ENCODE data around the gene TRPM5.

TRPM5 gene

GRCh38 chr11:2468363-2469235 is 24.3 kb upstream of the TRPM5 start:
- DNase-seq = no peak

GRCh38 chr11:2467695-2468055 is 23.4 kb upstream of the TRPM5 start:
- DNase-seq = no peak

GRCh38 chr11:2466869-2467694 is 22.8 kb upstream of the TRPM5 start:
- peak in 2 of 4 experiments; percentile 46 to 51 for DNase-seq

GRCh38 chr11:2466069-2466801 is 21.9 kb upstream of the TRPM5 start:
- DNase-seq = no peak

GRCh38 chr11:2465202-2466068 is 21.1 kb upstream of the TRPM5 start:
- no peak for DNase-seq

DNA sequence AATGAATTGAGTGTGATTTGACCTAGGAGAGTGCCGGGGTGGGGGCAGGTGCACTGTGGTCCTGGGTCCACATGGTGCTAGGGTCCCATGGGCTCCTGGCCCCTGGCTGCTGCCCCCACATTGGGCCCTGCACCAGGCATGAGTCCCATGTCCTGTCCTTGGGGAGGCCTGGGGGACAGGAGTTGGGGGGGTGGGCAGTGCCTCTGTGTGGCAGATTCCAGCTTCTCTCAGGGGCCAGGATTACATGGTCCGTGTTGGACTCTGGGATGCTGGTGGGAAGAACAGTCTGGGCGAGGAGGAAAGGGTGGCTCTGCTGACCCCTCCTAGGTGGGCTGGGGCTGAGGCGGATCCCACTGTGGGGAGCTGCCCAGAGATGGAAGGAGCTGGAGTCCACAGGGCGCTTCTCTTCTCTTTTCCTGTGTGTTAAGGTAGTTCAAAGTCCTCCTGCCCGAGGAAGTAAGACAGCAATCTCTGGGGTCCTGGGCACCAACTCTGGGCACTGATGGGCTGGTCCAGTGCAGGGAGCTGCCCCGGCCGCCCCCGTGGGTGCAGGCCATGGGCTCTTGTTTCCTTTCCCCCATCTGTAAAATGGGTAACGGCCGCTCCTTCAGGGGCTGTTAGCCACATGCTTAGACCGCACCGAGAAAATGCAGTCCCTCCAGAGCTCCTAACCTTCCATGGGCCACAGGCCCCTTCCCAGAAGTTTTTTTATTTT is 20.3 kb upstream of the TRPM5 start:
- DNase-seq = no peak

- DNase-seq = no peak
These were observed 19.5 kb upstream of the TRPM5 start for GRCh38 chr11:2463766-2464277.

DNA sequence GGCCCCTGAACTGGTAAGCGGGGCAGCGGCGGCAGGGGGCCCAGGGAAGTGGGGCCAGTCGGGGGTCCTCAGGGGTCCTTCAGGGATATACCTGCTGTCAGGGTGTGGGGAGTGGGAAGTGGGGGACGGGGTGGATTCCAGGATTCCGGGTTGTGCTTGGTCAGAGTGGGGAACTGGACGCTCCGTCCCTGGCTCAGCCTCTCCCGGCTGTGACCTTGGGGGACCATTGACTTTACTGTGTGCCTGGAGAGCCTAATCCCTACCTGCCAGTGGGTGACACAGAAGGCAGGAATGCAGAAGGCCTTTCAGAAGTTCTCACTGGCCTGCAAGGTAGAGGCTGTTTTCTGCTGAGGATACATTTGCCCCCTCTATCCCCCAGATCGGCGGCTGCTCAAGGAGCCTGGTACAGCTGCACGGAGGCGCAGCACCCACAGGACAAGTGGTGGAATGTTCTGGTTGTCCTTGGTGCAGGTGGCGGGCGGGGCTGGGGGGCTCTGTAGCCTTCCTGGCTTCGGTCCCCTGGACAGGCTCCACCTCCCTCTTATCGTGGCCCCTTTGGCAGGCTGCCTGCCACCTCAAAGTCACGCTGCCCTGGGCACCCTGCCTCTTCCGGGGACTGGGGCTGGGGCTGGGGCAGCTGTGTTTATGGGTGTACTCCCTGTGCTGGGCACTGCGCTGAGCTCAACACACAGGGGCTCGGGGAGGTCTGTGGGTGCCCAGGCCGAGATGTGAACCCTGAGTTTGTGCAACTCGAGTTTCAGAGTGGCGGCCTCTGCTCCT is 18.9 kb upstream of the TRPM5 start:
- DNase-seq = no peak

DNA sequence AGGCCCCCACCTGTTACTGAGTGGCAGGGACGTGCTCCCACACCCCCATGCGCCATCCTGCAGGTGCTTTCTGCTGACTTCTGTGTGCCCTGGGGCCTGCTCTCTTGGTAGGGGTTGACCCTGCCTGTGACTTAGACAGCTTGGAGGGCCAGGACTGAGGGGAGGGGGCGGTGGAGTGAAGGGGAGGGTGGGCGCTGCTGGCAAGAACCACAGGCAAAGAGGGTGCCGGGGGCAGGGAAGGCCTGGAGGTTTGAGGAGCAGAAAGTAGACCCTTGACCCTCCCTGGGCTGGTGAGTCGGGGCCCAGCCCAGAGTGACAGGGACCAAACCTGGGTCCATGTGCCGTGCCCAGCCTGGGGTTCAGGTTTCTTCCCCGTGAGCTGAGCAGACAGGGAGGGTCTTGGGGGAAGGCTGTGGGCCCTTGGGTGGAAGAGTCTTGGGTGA is 18.2 kb upstream of the TRPM5 start:
- no peak for DNase-seq

DNA sequence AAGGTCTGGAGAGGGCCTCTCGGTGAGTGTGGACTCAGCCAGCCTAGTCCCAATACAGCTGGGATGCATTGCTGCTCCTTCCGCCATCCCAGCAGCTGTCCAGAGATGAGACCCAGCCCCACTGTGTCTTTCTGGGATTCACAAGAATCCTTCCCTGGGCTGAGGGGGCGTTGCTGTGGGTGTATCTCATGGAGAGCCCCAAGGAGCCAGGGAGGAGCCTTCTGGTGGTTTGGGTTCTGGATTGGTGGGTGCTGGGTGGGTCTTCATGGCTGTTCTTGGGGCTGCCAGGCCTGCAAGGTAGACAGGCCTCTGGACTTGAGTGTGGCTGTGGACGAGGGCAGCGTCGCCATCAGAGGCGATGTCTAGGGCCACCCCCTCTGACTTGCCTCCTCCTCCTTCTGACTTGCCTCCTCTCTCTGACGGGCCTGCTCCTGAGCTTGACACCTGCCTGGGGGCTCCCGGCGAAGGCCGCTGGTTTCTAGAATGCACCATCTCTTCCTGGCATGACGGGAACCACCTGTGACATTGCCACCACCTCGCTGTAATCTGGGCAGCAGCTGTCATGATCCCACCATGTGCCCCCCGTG is 17.7 kb upstream of the TRPM5 start:
- DNase-seq = no peak

GRCh38 chr11:2461253-2461955 is 17.1 kb upstream of the TRPM5 start:
- no peak for DNase-seq

DNA sequence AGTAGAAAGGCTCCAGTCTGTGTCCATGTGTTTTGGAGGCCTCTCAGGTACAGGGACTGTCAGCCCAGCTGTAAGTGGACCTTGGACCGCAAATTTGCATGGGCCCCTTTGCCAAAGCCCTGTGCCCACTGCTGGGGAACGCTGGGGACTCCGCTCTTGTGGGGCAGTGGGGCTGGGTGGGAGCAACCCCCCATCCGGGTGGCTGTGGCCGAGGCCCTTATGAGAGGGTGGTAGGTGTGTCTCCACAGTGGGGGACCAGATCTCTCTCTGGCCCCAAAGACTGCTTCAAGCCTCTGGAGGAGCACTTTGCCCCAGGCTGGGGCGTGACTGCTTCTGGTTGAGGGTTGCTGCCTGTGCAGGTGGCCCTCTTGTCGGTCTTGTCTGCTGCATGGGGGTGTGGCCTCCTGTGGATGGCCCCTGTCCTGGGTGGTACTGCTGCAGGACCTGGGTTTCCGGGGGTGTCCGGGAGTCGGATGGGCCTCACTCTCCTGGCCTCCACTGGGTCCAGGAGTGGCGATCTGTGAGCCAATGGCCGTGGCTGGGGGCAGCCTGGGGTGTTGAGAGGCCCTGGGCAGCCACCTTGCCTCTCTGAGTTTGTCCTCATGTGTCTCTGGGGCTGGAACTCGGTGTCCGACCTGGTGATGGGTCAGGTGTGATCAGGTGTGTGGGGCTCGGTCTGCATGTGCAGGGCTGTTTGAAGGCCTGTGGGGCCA is 16.4 kb upstream of the TRPM5 start:
- DNase-seq = no peak

DNA sequence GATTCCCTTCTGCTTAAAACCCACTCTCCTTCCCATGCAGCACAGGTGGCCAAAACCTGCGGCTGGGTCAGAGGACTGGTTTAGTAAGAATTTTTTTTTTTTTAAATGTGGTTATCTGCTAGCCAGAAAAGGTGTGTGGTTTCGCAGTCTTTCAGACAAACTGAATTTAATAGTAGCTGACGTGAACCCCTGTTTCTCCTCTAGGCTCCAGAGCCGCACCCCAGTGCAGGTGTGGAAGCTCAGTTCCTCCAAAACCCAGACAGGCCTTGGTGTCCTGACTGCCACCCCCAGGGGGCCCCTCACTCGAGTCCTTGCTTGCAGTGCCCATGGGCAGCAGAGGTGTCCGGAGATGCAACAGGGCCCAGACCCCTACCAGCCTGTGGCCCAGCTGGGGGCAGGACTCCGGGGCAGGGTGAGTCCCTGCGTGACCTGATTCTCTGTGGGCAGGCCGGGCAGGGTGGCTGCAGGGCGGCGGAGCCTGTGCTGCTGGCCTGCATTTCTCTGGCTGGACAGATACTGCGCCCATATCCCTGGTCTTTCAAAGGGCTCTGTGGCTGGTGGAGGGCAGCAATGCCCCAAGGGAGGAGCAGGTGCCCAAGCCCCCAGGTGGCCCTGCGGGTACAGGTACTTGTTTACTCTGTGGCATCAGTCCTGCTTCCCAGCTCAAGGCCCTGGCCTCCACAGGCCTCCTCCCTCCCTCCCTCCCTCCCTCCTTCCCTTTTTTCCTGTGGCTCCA is 15.7 kb upstream of the TRPM5 start:
- DNase-seq = no peak

GRCh38 chr11:2459016-2459725 is 14.9 kb upstream of the TRPM5 start:
- no peak for DNase-seq

DNA sequence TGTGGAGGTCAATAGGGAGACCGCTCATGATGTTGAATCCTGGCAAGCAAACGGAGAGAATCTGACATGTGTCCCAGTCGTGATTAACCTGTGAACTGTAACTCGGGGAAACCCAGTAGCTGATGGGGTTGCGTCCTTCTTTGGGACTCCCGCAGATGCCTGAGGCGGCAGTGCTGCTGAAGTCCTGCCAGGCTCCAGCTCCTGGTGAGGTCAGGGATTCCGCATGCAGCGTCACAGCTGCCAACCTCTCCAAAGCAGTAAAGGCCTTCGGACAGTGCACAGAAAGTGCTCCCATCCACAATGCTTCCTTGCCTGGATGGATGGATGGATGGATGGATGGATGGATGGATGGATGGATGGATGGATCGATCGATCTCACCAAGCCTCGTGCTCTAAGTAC is 14.0 kb upstream of the TRPM5 start:
- no peak for DNase-seq

DNA sequence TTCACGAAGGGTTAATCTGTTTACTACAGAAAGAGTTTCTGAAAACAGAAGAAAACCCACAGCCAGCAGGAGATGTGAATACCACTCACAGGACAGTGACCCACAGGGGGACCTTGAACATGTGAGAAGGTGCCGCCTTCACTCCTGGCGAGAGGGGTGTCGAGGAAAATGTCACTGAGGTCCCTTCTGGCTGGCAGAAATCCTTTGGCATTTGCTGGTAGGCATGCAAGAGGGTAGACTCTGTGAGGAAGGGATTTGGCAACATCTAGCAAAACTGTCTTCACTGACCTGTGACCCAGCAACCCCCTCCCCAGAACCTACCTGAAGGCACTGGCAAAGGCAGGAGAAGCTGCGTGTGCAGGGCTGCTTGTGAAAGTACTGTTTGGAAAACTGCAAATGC is 9.1 kb upstream of the TRPM5 start:
- no peak for DNase-seq

DNA sequence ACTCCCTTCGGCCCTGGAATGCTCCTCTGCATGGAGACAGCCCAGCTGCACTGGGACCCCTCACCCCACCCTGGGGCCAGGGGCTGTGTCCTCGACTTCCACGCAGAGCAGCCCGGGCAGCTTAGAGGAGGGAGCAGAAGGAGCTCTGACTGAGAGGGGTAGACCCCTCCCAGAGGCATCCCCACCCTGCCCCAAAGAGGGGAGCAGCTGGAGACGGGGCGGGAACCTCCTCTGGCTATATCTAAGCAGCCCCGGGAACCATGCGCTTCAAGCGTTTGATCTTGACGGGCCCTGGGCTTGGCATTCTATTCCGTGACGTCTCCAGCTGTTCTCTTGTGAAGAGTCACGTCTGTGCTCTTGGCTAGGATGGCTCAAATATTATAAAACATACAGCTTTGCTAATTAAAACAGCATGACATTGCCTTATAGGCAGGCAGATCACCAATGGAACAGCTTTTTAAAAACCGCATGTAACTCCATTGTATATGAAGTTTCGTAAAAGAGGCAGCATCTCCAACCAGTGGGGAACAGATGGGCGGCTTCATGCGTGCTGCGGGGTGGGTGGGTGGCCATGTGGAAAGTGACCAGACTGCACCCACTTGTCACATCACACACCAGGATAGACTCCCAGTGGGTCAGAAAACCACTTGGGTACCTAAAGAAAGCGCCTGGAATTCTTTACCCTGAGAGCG is 8.2 kb upstream of the TRPM5 start:
- no peak for DNase-seq
